HepG2 (cell line): ENCODE measurements around the gene RERE. TPM values are rescaled to one million over a fixed set of nuclear protein-coding genes. Genes with fewer than 3 reads are reported as not detected.

Source experiments
- ELF3 ChIP-seq: IDR thresholded peaks from 2 replicates; pipeline ENCODE4 v1.6.1; 2016; ENCODE audit warnings: missing genetic modification reagents, missing compliant biosample characterization
- RFX3 ChIP-seq: IDR thresholded peaks from 2 replicates; pipeline ENCODE4 v1.6.1; 2016; ENCODE audit warnings: missing biosample characterization, missing genetic modification reagents
- RFX5 ChIP-seq: IDR thresholded peaks from 2 replicates; pipeline ENCODE4 v1.6.1; 2011; ENCODE audit warnings: low read depth, low read length, improper control_type of control experiment
- ZNF232 ChIP-seq: sonication (generic); formaldehyde crosslinking; IDR thresholded peaks from 2 replicates; pipeline ENCODE4 v1.4.0; 2020; ENCODE audit warnings: missing genetic modification reagents, borderline replicate concordance
- ZNF660 ChIP-seq: sonication (generic); formaldehyde crosslinking; IDR thresholded peaks from 2 replicates; pipeline ENCODE4 v1.5.1; 2020; ENCODE audit warnings: mild to moderate bottlenecking, low read depth, missing genetic modification reagents, borderline replicate concordance
- polyA plus RNA-seq, 8 experiments: library from polyadenylated mRNA; depleted of rRNA in 3 of 8; stranded (reverse) in 7 of 8; unstranded in 1 of 8; fragments of >200 nt; fragmentation: Illumina TruSeq in 4 of 8; extraction: Trizol in 4 of 8; gene quantifications; 2 replicates each; pipeline versions ENCODE4 v1.2.1 to v1.2.3, GENCODE V29; 2011 to 2016; ENCODE audit warnings: low read depth in 4 of 8, missing spikeins in 1 of 8, mixed read lengths in 1 of 8; ENCODE audit not compliant: insufficient read depth in 1 of 8
- total RNA-seq, 5 experiments: library from RNA; depleted of rRNA; stranded (reverse); fragments of >200 nt; fragmentation: Illumina TruSeq; extraction: Trizol; gene quantifications; 2 replicates each; pipeline ENCODE4 v1.2.3, GENCODE V29; 2016; ENCODE audit warnings: low read depth in 1 of 5
- TF ChIP-seq, protein P1 (sequence below): sonication (generic); formaldehyde crosslinking; IDR thresholded peaks from one replicate; pipeline ENCODE4 v1.5.1; 2020; ENCODE audit warnings: mild to moderate bottlenecking, missing genetic modification reagents; ENCODE audit errors: not compliant biosample characterization

Gene RERE
- total and polyA plus RNA-seq, 2 of the 13 experiments (the other 11 are each of a cell fraction or from before 2014, with no cell fraction given): 18.3 to 21.9 TPM

- TF ChIP-seq, protein P1, sequence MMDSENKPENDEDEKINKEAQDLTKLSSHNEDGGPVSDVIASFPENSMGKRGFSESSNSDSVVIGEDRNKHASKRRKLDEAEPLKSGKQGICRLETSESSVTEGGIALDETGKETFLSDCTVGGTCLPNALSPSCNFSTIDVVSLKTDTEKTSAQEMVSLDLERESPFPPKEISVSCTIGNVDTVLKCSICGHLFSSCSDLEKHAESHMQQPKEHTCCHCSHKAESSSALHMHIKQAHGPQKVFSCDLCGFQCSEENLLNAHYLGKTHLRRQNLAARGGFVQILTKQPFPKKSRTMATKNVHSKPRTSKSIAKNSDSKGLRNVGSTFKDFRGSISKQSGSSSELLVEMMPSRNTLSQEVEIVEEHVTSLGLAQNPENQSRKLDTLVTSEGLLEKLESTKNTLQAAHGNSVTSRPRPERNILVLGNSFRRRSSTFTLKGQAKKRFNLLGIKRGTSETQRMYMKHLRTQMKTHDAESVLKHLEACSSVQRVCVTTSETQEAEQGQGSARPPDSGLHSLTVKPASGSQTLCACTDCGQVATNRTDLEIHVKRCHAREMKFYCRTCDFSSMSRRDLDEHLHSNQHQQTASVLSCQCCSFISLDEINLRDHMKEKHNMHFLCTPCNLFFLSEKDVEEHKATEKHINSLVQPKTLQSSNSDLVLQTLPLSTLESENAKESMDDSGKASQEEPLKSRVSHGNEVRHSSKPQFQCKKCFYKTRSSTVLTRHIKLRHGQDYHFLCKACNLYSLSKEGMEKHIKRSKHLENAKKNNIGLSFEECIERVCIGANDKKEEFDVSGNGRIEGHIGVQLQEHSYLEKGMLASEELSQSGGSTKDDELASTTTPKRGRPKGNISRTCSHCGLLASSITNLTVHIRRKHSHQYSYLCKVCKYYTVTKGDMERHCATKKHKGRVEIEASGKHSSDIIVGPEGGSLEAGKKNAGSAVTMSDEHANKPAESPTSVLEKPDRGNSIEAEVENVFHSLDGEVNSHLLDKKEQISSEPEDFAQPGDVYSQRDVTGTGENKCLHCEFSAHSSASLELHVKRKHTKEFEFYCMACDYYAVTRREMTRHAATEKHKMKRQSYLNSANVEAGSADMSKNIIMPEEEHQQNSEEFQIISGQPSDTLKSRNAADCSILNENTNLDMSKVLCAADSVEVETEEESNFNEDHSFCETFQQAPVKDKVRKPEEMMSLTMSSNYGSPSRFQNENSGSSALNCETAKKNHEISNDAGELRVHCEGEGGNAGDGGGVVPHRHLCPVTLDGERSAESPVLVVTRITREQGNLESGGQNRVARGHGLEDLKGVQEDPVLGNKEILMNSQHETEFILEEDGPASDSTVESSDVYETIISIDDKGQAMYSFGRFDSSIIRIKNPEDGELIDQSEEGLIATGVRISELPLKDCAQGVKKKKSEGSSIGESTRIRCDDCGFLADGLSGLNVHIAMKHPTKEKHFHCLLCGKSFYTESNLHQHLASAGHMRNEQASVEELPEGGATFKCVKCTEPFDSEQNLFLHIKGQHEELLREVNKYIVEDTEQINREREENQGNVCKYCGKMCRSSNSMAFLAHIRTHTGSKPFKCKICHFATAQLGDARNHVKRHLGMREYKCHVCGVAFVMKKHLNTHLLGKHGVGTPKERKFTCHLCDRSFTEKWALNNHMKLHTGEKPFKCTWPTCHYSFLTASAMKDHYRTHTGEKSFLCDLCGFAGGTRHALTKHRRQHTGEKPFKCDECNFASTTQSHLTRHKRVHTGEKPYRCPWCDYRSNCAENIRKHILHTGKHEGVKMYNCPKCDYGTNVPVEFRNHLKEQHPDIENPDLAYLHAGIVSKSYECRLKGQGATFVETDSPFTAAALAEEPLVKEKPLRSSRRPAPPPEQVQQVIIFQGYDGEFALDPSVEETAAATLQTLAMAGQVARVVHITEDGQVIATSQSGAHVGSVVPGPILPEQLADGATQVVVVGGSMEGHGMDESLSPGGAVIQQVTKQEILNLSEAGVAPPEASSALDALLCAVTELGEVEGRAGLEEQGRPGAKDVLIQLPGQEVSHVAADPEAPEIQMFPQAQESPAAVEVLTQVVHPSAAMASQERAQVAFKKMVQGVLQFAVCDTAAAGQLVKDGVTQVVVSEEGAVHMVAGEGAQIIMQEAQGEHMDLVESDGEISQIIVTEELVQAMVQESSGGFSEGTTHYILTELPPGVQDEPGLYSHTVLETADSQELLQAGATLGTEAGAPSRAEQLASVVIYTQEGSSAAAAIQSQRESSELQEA (CRISPR knock-in tag): no peak
- TF ChIP-seq ZNF660 (CRISPR knock-in tag): no peak
- TF ChIP-seq ZNF232 (CRISPR knock-in tag): no peak
- no peak for TF ChIP-seq RFX3 (CRISPR knock-in tag)
- no peak for TF ChIP-seq RFX5
- TF ChIP-seq ELF3 (CRISPR knock-in tag): no peak
- TF ChIP-seq, all 625 proteins: peak for 0
Measured at GRCh38 chr1:8402109-8402710, 415.2 kb downstream of the RERE start (continued).
